AG09319 (cell line): ENCODE measurements around the gene C1RL.
"Not testable (repeated sequence)": the region's sequence is repeated elsewhere in the genome, so short reads cannot be mapped to it uniquely, and the experiment has no call there.

ENCODE experiments used
- DNase-seq: peaks from one replicate; pipeline ENCODE4 v3.0.0-alpha.2; 2010; ENCODE audit warnings: low read depth; ENCODE audit errors: extremely low read depth
- CTCF ChIP-seq: IDR thresholded peaks from 2 replicates; pipeline ENCODE4 v1.5.1; 2011; ENCODE audit warnings: low read depth, mild to moderate bottlenecking, inconsistent platforms, low read length, moderate library complexity

C1RL gene

GRCh38 chr12:7114008-7114407 lies 5.0 kb upstream of the C1RL start:
- TF ChIP-seq CTCF, result no peak
- no peak for DNase-seq

- no peak for DNase-seq
Measured at GRCh38 chr12:7113389-7113871, 4.4 kb upstream of the C1RL start.

GRCh38 chr12:7112041-7112440 lies 3.0 kb upstream of the C1RL start:
- no peak for DNase-seq
- TF ChIP-seq CTCF, result no peak

More at GRCh38 chr12:7113389-7113871, 4.4 kb upstream of the C1RL start:
- peak; percentile 83 for TF ChIP-seq CTCF

GRCh38 chr12:7110661-7111060 lies 1.6 kb upstream of the C1RL start:
- no peak for TF ChIP-seq CTCF
- DNase-seq, result no peak

GRCh38 chr12:7109572-7109920 lies 532 bp upstream of the C1RL start:
- TF ChIP-seq CTCF, result no peak
- DNase-seq, result no peak

- no peak for TF ChIP-seq CTCF
- DNase-seq, result peak; percentile 55
Measured at GRCh38 chr12:7108003-7108795, 815 bp downstream of the C1RL start.

- DNase-seq, result no peak
Measured at GRCh38 chr12:7107636-7108002, 1.4 kb downstream of the C1RL start.

GRCh38 chr12:7107181-7107580 lies 1.8 kb downstream of the C1RL start:
- DNase-seq, result not testable (repeated sequence)

More at GRCh38 chr12:7107636-7108002, 1.4 kb downstream of the C1RL start:
- TF ChIP-seq CTCF, result no peak
